Heart left ventricle (tissue), 16 donors: ENCODE results near the gene NYAP2. TPM values are rescaled to one million over a fixed set of nuclear protein-coding genes. Genes with fewer than 3 reads are reported as not detected.

Experiments
- ATAC-seq, 4 donors: fragments of 200-7000 bp; cut with Tn5 transposase; one replicate each; pipeline ENCODE4 v1.9.1; 2020 to 2022; ENCODE audit warnings: moderate library complexity in 4 of 4, mild to moderate bottlenecking in 3 of 4, moderate number of reproducible peaks in 1 of 4
- DNase-seq, 5 donors: peaks; one replicate each; pipeline ENCODE4 v3.0.0-alpha.2; 2020
- H3K27ac ChIP-seq, 12 donors: fragments of 200-600 bp; sonication (generic) in 4 of 12; one replicate each; pipeline versions ENCODE4 v1.5.0 to v1.8.0; 2016 to 2022; ENCODE audit warnings: mild to moderate bottlenecking in 2 of 12
- H3K27me3 ChIP-seq, 9 donors: fragments of 200-600 bp; sonication (generic) in 2 of 9; one replicate each; pipeline versions ENCODE4 v1.5.1 to v1.8.0; 2016 to 2022; ENCODE audit warnings: mild to moderate bottlenecking in 3 of 9
- H3K36me3 ChIP-seq, 9 donors: fragments of 200-600 bp; sonication (generic) in 2 of 9; one replicate each; pipeline versions ENCODE4 v1.5.0 to v1.8.0; 2018 to 2022; ENCODE audit warnings: mild to moderate bottlenecking in 2 of 9
- H3K4me1 ChIP-seq, 12 donors: fragments of 200-600 bp; sonication (generic) in 4 of 12; one replicate each; pipeline versions ENCODE4 v1.5.0 to v1.8.0; 2016 to 2022; ENCODE audit warnings: mild to moderate bottlenecking in 3 of 12
- H3K4me3 ChIP-seq, 12 donors: fragments of 200-600 bp; sonication (generic) in 4 of 12; one replicate each; pipeline versions ENCODE4 v1.5.0 to v1.8.0; 2017 to 2022; ENCODE audit warnings: mild to moderate bottlenecking in 9 of 12, moderate library complexity in 4 of 12
- H3K9me3 ChIP-seq, 12 donors: fragments of 200-600 bp; sonication (generic) in 4 of 12; one replicate each; pipeline versions ENCODE4 v1.5.0 to v1.8.0; 2016 to 2022; ENCODE audit warnings: mild to moderate bottlenecking in 1 of 12
- POLR2A ChIP-seq, 2 donors: fragments of 450-650 bp; IDR thresholded peaks; one replicate each; pipeline ENCODE4 v1.6.1; 2017; ENCODE audit warnings: antibody characterized with exemption in 2 of 2, mild to moderate bottlenecking in 2 of 2, moderate library complexity in 2 of 2
- WGBS, 4 donors: extraction: QIAGEN DNeasy Blood & Tissue Kit in 2 of 4; methylation state at CpG; one replicate each; pipeline versions ENCODE4 v1.1.5 to v1.1.7; 2013 to 2018; 5-methylcytosine and 5-hydroxymethylcytosine counted together
- intact Hi-C, 10 donors: fragments of 100-400 bp; cut with DNase I; formaldehyde crosslinking; loops; one replicate each; pipeline versions ENCODE4 v1.11.1 to v1.14.2; 2022
- polyA plus RNA-seq, 2 donors: library from polyadenylated mRNA; stranded (reverse); fragments of 200-250 nt; gene quantifications; one replicate each; pipeline ENCODE4 v1.2.3, GENCODE V29; 2013
- total RNA-seq, 9 donors: library from RNA; depleted of rRNA in 2 of 9; stranded (reverse); fragments of >200 nt in 2 of 9; fragmentation: NEBNext Ultra II Directional in 3 of 9; extraction: Animal tissue kit (Norgen Biotek cat#: 25700) in 3 of 9; gene quantifications; one replicate each; pipeline versions ENCODE4 v1.1.0 to v1.2.4, GENCODE V29; 2016 to 2023
- TF ChIP-seq, protein P1 (sequence below), 12 donors: fragments of 200-600 bp; sonication (generic) in 4 of 12; IDR thresholded peaks; one replicate each; pipeline versions ENCODE4 v1.5.0 to v1.8.0; 2018 to 2022; ENCODE audit warnings: antibody characterized with exemption in 12 of 12, mild to moderate bottlenecking in 5 of 12
- donor health status: ischemic (EF 13 %, LVEDD 7.1; RV severe dilation, severe dysfunction).
- donor health status: healthy with polysubstance abuse.
- donor health status: DM: no; HTN: yes; CAD: no.
- donor health status: DM: no; HTN: no; CAD: no.
- donor health status: ischemic (EF 25% LVEDD 6.9; RV normal size, moderate dysfunction).
- donor health status: ischemic (EF 25% LVEDD 5.7; RV mildly dilated, moderate dysfunction).
- donor health status: healthy.
- donor health status: DM: yes; HTN: yes; CAD: no.
- donor health status: ischemic (EF 35%, LVEDD 5.7; RV mildly dilated, moderate dysfunction).
- donor health status: nonischemic (EF 11% LVEDD 7.7; RV severe dilation, severe dysfunction).
- donor health status: DM: yes; HTN: yes; CAD: no.
- donor health status: PGD.
- donor health status: ischemic (EF 29% LVEDD 5.4; RV normal size, mild dysfunction).
- donor health status: nonischemic (EF 23%, LVEDD 6.1; RV moderate dilation, normal function).

The NYAP2 gene
- total and polyA plus RNA-seq, 11 donors: not detected

GRCh38 chr2:225381609-225382008 lies 17.9 kb upstream of the NYAP2 start:
- no peak for ATAC-seq
- no peak overlapping the region for H3K27ac ChIP-seq
- TF ChIP-seq, protein P1, sequence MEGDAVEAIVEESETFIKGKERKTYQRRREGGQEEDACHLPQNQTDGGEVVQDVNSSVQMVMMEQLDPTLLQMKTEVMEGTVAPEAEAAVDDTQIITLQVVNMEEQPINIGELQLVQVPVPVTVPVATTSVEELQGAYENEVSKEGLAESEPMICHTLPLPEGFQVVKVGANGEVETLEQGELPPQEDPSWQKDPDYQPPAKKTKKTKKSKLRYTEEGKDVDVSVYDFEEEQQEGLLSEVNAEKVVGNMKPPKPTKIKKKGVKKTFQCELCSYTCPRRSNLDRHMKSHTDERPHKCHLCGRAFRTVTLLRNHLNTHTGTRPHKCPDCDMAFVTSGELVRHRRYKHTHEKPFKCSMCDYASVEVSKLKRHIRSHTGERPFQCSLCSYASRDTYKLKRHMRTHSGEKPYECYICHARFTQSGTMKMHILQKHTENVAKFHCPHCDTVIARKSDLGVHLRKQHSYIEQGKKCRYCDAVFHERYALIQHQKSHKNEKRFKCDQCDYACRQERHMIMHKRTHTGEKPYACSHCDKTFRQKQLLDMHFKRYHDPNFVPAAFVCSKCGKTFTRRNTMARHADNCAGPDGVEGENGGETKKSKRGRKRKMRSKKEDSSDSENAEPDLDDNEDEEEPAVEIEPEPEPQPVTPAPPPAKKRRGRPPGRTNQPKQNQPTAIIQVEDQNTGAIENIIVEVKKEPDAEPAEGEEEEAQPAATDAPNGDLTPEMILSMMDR (IDR thresholded peaks at IDR 0.05): no peak
- TF ChIP-seq POLR2A (IDR thresholded peaks at IDR 0.05): no peak
- no peaks in the 10 kb centered on the region for H3K36me3 ChIP-seq
- peaks cover 0 to 2% (median 0%) of the 10 kb centered on the region in 9 donors for H3K27me3 ChIP-seq
- no peak for DNase-seq
- H3K4me3 ChIP-seq: no peak overlapping the region
- 74 to 85% (median 80%) methylated on average over 4 of the region's 4 CpGs for WGBS, 4 donors
- H3K9me3 ChIP-seq: no peaks in the 10 kb centered on the region
- intact Hi-C loops: no loop called here
- no peaks in the 10 kb centered on the region for H3K4me1 ChIP-seq

DNA sequence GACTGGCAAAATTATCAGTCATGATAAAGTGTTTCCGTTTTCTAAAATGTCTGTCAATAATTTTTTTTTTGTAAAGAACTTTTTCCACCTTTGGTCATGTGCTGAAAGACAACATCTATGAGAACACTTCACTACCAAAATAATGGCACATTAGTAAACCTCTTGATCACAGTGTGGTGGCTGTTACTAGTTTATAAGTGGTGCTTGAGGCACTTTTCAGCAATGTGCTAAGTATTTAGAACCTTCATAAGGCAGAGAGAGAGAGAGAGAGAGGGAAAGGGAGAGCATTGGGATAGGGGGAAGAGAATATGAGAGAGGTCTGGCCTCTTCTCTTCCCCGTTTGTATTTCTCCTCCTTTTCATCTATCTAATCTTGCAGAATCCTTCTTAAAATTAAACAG lies 1.1 kb upstream of the NYAP2 start:
- Histone ChIP-seq H3K4me1 (no peaks in the 10 kb centered on the region), H3K36me3 (no peaks in the 10 kb centered on the region), H3K9me3 (peaks cover 0 to under 1% (median 0%) of the 10 kb centered on the region in 12 donors), H3K27me3 (no peaks in the 10 kb centered on the region), H3K4me3 (no peak overlapping the region), H3K27ac (no peak overlapping the region)
- 41 to 59% (median 50%) methylated on average over 2 of the region's 2 CpGs for WGBS, 4 donors
- no peak for DNase-seq
- intact Hi-C loops: no loop called here
- no peak for ATAC-seq
- TF ChIP-seq, protein P1 (IDR thresholded peaks at IDR 0.05): no peak
- TF ChIP-seq POLR2A (IDR thresholded peaks at IDR 0.05): no peak

DNA sequence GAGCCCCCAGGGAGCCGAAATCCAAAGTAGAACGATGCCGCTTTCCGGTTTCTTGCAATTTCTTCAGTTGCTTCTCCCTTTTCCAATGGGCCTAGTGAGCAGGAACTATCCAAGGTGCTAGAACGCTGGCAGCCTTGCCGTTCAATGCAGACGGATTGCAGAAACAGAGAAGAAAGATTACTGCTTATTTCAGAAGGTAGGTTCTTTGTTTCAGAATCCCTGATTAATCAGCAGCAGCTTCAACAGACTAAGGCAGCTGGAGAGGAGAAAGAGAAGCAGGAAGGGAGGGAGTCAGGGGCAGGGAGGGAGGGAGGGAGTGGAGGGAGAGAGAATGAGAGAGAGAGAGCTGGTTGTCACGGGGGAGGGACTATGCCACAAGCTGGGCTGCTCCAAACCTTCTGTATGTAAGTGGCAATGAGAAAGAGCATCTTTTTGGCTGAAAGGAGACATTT lies 576 bp downstream of the NYAP2 start:
- Histone ChIP-seq H3K9me3 (no peaks in the 10 kb centered on the region), H3K36me3 (no peaks in the 10 kb centered on the region), H3K4me1 (no peaks in the 10 kb centered on the region), H3K27ac (no peak overlapping the region), H3K27me3 (no peaks in the 10 kb centered on the region), H3K4me3 (no peak overlapping the region)
- DNase-seq (no peak), ATAC-seq (no peak)
- 9 to 12% (median 10%) methylated on average over 8 of the region's 8 CpGs for WGBS, 4 donors
- TF ChIP-seq, protein P1 (IDR thresholded peaks at IDR 0.05): no peak
- no peak for TF ChIP-seq POLR2A (IDR thresholded peaks at IDR 0.05)
- intact Hi-C loops: no loop called here

- H3K9me3 ChIP-seq: no peaks in the 10 kb centered on the region
Measured at GRCh38 chr2:225400546-225401400, 1.3 kb downstream of the NYAP2 start.

More at GRCh38 chr2:225400546-225401400, 1.3 kb downstream of the NYAP2 start:
- Histone ChIP-seq H3K27me3 (no peaks in the 10 kb centered on the region), H3K4me1 (no peaks in the 10 kb centered on the region), H3K4me3 (no peak overlapping the region), H3K36me3 (no peaks in the 10 kb centered on the region), H3K27ac (no peak overlapping the region)
- WGBS, 4 donors: 66 to 71% (median 68%) methylated on average over 9 of the region's 9 CpGs
- intact Hi-C loops: no loop called here
- ATAC-seq (no peak), DNase-seq (no peak)
- TF ChIP-seq, protein P1 (IDR thresholded peaks at IDR 0.05): no peak
- no peak for TF ChIP-seq POLR2A (IDR thresholded peaks at IDR 0.05)
